Central memory CD4-positive, alpha-beta T cell (primary cell): ENCODE measurements around the gene ROBO4.

ENCODE experiments used
- DNase-seq: peaks from one replicate; pipeline ENCODE4 v3.0.0; 2022

ROBO4 gene

DNA sequence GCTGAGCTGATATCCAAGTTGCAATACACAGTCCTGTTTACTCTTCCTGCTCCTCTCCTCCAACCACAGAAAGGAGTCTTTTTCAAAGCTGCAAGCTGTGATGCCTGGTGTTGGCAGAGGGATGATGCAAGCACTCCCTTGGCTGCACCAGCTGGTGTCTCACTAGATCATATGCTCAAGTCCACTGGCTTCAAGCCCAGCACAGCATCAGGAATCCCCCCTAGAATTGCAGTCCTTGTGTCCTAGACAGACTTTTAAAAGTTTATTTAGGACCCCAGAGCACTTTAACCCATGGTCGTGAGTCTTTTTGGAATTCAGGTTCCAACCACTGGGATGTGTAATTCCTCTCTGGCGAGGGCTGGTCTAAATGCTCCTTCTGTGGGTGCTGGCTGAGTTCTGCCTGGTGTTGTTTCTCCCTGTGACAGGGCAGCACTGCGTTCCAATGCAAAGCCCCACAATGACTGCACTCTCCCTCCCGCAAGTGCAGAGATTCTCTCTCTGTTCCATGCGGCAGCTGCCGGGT is 19.5 kb upstream of the ROBO4 start:
- DNase-seq: no peak

DNA sequence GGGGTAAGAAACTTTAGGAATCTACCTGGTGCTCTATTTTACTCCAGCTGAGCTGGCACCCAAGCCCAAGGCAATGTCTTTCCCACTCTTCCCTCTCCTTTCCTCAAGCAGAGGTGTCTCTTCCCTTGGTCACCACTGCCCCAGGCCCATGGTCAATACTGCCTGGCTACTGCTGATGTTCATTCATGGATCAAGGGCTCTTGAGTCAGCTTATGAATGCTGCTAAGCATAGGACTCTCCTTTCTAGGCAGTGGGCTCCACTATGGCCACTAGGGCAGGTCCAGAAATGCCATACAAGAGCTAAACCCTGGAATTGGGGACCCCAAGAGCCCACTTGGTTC is 18.7 kb upstream of the ROBO4 start:
- no peak for DNase-seq

DNA sequence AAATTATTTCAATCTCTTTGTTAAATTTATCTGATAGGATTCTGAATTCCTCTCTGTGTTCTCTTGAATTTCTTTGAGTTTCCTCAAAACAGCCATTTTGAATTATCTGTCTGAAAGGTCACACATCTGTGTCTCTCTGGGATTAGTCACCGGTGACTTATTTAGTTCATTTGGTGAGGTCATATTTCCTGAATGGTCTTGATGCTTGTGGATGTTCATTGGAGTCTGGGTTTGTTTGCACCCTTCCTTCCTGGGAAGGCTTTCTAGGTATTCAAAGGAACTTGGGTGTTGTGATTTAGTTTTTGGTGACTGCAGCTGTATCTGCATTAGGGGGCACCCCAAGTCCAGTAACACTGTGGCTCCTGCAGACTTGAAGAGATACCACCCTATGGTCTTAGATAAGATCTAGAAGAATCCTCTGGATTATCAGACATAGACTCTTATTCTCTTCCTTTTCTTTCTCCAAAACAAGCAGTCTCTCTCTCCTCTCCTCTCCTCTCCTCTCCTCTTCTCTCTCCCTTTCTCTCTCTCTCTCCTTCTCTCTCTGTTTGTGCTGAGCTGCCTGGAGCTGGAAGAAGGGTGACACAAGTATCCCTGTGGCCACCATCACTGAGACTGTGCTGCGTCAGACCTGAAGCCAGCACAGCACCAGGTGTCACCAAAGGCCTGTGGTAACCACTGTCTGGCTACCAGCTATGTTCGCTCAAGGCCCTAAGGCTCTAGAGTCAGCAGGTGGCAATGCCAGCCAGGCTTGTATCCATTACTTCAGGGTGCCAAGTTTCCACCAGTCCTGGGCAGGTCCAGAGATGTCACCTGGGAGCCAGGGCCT is 18.1 kb upstream of the ROBO4 start:
- DNase-seq: no peak

DNA sequence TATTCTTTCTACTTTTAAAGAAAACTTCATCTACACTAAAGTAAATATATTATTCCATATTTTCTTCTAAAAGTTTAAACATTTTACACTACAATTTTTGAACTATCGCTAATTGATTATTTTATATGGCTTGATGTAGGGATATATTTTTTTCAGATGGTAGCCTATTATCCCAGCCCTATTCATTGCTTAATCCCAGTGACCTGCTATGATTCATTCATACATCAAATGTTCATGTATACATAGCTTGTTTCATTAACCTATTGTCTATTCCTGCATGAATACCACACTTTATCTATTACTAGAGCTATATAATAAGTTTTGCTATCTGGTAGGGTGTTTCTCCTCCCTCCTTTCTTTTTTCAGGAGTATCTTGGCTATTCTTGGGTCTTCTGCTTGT is 5.0 kb upstream of the ROBO4 start:
- no peak for DNase-seq

DNA sequence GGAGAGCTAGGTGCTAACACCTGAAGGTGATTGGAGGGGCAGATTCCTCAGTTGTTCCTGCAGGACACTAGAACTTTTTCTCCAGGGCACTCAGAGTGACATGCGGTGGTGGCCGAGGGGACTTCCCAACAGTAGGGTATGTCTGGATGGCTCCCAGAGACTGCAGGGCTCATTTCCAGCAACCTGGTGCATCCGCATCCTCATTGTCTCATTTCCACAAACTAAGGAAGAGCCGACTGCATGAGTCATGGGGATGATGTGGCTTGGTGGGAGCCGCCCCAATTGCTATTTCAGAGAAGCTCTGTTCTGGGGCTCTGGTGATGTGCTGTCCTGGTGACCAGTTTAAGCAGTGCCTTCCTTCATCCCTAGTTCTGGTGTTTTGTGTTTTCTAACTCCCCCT is 2.8 kb upstream of the ROBO4 start:
- DNase-seq: no peak

DNA sequence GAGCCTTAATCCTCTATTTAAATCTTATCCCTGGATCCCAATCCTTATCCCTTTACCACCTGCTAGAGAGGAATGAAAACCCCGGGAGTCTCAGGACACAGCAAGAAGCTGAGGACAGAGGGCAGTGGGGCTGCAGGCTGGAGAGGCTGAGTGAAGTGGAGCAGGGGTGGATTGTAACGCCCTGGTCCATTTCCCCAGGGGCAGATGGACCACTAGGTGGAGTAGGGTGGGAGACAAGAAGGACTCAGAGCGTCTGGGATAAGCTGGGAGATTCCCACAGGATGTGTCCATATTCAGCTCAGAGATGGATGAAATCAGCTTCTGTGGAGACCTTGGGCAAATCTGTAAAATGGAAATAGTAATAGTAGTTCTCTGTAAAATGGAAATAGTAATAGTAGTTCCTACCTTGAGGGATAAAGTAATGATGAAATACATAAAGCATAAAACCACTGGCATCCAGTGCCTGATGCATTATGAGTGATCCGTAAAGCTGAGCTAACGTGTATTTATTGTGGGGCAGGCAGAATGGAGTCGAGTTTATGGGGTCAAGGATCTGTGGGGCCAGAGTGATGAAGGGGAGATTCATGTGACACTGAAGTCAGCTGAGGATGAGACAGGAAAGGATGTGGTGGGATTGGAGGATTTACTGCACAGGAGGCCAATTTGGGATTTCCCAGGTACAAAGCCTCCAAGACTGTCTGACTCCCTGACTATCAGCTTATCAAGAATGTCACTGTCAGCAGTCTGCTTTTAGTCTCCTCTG is 1.9 kb upstream of the ROBO4 start:
- no peak for DNase-seq

DNA sequence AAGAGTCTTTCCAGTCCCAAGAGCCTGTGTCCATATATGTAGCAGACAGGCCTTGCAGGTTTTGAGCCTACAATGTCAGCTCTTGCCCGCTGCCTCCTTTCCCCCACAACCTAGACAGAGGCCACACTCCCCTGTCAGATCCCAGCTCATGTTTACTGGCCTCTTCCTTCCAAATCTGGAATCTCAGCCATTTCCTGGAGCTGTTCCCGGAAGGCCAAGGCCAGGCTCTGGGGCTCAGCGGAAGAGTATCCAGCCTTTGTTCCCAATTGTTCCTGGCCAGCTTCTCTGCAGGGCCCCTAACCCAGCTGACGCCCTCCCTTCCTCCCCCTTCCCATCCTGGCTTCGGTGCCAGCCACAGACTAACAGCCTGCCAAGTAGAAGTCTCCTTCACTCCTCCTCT is 1.0 kb upstream of the ROBO4 start:
- no peak for DNase-seq

DNA sequence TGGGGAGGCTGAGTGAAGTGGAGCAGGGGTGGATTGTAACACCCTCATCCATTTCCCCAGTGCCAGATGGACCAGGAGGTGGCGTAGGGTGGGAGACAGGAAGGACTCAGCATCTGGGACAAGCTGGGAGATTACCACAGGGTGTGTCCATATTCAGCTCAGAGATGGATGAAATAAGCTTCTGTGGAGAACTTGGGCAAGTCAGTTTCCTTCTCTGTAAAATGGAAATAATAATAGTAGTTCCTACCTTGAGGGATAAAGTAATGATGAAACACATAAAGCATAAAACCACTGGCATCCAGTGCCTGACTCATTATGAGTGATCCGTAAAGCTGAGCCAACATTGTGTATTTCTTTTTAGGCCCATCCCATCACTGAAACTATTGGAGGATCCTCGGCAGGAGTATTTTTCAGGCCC is 607 bp upstream of the ROBO4 start:
- DNase-seq: no peak

DNA sequence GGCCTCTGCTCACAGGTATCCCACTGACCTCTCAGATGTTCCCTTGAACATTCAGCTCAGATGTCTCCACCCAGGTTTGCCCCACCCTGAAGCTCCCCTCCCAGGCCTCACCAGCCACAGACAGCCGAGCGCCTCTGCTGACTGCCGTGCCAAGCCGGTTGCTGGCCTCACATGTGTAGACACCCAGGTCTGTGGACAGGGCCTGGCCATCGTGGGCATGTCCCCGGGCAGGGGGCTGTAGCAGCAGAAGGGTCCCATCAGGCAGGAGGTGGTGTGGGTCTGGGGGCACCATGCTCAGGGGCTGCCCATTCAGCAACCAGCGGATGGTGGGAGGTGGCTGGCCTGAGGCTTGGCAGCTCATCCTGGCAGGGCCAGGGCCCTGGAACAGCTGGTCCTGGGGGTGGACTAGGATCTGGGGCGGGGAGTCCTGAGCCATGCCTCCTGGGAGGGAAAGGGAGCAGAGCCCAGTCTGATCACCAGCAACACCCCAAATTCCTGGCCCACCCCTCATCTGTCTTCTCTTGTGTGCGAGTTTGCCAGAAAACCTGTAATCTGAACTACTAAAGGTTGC is 759 bp downstream of the ROBO4 start:
- no peak for DNase-seq

DNA sequence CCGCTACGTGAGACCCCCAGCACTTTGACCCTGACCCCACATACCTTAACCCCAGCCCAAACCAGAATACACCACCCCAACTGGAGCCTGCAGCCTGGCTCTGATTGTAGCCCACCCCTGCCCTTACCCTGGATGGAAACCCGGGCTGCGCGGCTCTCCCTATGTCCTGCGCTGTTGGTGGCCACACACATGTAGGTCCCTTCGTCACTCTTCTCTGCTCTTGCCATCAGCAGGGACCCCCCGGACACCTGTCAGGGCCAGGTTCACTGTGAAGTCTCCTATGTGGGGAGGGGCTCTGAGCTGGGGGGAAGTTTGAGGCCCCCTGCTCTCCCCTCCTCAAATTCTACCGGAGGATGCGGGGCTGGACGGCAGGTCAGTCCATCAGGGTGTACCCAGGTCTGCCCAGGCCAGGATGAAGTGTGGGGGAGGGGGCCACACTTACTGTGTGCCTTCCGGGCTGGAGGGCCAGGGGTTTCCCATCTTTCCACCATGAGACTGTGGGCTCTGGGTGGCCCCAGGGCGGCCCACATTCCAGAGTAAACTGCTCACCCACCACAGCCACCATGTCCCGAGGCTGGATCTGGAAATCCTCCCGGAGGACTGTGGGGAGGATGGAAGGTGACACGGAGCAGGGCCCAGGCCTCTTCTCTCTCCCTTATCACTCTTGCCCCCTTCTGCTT is 1.5 kb downstream of the ROBO4 start:
- DNase-seq: no peak

DNA sequence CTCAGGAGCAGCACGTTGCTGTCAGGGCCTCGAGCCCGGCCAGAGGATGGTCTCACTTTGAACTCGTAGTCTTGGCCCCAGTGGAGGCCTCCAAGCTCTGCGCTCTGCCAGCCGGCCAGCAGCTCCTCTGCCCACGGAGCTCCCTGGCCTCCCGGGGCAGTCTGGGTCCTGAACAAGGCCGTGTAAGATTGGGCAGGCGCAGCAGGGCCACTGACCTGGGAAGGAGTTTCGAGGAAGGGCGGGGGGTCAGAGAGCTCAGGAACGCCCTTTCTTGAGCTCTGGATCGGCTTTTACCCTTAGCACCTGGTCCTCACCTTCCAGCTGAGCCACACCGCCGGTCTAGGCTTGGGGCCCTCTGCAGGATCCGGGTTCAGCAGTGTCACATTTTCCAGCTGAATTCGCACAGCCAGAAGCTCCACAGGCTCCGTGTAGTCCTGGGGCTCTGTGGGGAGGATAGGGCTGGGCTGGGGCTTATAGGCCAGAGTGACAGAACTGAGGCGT is 2.1 kb downstream of the ROBO4 start:
- DNase-seq: no peak

DNA sequence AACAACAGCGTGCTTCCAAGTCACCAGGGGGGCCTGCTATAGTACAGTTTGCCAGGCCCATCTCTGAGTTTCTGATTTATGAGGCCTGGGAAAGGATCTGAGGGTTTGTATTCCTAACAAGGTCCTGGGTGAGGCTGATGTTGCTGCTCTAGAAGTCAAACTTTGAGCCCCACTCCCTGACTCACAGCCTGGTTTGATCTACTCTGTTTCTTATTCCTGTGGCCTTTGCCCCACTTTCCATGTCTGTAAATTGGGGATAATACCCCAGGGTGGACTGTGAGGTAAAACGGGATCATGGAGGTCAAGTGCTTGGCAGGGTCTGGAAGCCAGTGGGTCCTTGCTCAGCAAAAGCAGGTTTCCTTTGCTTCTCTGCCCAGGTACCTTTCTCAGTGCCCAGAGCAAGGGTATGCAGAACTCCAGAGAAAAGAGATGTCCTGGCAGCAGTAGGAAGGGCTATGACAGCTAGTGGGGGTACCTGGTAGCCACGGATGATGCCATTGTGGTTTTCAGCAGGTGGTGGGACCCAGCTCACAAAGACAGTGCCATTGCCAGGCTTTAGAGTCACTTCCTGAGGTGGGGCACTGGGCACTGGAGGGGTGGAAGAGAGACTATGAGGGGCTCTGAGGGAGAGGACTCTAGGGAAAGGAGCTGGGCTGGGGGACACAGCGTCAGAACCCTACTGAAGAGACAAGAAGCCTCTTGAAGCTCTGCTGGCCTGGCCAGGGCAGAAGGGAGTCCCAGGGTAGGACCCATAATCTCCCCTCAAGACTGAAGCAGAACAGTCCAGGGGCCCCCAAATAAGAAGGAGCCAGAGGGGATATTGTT is 2.8 kb downstream of the ROBO4 start:
- DNase-seq: no peak

DNA sequence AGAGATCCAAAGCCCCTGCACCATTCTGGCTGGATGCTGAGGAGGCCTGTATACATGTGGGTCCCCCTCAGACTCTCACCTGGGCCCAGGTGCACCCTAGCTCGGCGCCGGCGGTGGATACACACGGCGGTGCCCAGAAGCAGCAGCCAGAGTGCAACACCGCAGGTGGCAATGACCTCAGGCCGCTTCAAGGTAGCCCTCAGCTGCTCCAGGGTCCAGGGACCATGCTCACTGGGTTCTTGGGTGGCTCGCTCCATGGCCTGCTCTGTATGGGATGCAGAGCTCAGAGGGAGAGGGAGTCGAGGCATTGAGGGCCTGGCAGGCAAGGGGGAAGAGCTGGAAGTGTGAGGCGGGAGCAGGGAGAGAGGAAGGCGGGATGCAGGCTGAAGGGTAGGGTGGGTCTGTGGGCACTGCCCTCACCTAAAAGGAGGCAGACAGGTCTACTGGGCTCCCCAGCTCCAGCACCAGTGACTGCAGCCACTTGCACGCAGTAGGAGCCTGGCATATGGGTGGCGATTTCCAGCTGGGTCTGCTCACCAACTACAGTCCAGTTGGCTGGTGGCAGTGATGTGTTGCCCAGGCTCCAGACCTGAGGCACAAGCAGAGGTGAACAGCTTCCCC is 3.8 kb downstream of the ROBO4 start:
- no peak for DNase-seq

DNA sequence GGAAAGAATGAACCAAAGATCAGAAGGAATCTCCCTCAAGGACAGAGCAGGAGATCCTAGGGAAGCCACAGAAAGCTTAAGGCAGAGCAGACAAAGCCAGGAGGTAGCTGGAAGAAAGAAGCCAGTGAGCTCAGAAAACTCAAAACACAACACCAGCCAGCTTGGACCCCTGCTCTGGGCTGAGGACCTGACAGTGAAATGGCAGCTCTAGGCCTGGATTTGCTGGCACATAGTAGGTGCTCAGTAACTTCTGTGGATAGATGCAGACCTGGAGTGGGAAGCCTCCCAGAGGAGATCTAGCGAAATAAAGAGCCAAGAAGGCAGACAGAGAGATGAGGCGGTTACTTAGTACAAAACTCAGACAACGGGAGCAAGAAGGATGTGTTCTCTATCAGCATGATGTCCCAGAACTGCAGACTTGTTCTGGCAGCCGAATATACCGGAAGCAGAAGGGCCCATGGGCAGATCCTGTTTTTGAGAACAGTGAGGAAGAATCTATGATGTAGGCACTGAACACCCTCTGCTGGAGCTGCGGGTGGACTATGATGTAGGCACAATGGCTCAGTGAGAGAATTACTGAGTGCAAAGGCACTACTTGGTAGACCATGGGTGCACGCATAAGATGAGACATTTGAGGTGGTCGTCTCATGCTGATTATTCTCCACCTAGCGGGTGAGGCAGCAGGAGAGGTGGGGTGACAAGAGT is 4.8 kb downstream of the ROBO4 start:
- no peak for DNase-seq

DNA sequence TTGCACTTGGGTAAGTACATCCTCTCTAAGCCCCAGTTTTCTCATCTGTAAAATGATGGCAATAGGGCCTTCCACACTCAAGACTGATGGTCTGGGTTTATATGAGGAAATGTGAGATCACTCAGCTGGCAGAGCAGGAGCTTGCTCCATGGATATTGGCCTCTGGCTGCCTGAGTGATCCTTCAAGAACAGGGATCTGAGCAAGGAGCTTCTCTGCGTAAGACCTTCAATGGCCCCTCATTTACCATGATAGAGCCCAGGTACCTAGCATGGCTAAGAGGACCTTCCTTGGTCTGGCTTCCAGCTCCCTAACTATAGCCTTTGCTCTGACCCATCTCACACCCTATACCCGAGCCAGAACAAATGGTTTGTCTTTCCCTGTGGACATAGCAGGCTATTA is 5.5 kb downstream of the ROBO4 start:
- DNase-seq: no peak

DNA sequence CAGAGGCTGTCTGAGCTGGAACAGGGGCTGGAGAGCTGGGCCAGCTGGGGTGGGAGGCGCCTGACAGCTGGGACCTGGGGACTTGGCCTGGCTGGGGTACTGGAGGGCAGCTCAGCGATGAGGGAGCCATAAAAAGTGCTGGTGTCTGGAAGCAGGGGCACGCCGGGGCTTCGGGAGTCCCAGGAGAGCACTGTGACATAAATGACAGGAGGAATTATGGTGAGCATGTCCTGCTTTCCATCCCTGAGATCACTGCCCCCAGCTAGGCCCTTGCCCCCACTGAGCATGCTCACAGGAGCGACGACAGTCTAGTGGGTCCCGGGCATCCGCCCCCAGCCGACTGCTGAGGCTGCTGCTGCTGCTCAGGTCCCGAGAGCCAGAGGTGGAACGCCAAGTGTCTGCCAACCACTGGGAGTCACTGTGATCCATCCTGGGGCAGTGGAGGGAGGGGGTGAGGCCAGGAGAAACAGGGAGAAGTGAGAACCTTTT is 6.2 kb downstream of the ROBO4 start:
- DNase-seq: no peak

DNA sequence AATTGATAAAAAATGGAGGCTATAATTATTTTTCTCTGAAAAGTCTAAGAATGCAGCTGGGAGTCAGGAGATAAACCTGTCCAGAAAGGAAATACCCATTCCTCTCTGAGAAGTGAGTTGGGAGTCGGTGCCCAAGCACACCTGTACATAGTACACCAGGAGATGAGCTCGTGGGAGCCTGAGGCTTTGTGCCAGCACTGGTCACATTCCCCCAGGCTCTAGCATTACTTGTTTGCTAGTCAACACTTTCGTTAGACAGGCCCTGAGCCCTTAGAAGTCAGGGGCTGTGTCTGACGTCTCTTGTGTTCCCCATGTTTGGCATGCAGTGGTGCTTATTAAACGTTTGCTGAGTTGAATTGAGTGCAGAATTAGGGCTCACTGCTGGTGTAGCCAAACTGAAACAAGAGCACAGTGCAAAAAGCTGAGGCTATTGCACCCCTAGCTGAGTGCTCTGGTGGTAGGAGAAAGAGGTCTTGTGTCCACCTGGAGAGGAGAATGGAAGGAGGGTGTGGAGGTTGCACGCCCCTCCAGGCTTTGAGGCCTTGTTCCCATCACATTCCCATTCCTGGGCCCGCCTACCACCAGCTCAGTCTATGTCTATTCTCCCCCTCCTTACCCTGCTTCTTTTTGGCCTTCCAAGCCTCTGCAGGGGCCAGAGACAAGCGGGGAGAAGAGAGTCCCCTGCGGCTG is 6.8 kb downstream of the ROBO4 start:
- no peak for DNase-seq

DNA sequence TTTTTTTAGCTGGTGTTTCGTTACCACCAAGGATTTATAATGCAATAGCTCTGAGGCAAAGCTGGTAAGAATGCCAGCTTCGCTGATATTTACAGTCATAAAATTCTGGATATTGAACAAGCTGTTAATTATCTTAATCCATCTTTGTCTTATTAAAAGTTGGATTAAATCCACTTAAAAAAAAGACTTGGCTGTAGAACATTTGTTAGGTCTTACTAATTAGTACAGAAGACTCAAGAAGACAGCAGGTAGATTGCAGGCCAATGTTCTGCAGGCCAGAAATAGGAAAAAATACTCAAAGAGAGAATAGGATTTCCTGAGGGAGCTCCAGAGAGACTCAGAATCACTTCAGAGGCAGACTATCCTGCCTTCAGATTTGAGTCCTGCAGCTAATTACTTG is 7.5 kb downstream of the ROBO4 start:
- DNase-seq: no peak

DNA sequence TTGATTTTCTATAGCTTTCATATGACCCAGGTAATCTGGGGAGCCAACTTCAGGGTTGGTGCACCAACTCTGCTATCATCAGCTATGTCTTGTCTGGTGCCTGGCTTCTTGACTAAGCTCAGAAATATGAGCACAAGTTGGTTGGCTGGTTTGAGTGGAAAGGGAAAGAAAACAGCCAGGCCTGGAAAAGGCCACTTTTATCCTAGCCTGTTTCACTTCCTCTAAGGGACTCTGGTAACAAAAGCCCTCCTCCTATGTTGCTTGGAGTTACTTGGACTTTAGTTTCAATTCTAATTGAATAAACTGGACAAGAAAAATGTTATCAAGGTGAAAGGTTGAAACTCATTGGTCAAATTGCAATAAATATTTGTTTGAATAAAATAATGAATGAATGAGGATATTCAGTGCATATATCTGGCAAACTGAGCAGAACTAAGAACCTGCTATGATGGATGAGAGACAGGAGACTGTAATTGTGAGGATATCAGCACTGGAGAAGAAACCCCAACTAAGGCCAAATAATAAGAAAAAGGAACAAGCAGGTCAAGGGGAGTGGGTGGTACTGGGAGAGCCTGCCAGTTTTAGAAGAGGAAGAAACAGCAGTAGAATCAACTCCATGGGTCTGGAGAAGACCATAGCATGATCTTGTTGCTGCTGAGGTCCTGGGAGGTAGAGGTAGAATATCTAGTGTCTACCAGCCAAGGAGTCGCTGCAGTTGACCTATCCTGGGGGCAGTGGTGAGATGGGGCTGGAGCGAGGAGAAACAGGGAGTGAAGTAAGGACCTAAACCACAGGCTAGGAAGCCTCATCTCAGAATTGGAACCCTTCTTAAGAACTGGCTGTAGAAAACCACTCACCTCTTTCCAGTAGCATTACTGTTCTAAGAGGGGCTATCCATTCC is 8.2 kb downstream of the ROBO4 start:
- no peak for DNase-seq
